Measurements from ENCODE around the gene DTWD2. TPM values are rescaled to one million over a fixed set of nuclear protein-coding genes. Genes with fewer than 3 reads are reported as not detected.

DTWD2 gene, protein sequence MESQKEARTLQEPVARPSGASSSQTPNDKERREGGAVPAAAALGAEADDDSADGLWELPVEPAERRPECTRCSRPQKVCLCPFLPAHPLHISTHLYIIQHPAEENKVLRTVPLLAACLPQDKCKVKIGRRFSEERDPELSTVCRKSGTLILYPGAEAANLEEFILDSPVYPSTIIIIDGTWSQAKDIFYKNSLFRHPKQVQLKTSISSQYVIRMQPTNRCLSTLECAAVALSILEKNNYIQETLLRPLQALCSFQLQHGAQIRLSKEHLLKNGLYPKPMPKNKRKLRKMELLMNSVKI
- 2.0 and 5.5 TPM in 2 replicates for polyA plus RNA-seq

DNA sequence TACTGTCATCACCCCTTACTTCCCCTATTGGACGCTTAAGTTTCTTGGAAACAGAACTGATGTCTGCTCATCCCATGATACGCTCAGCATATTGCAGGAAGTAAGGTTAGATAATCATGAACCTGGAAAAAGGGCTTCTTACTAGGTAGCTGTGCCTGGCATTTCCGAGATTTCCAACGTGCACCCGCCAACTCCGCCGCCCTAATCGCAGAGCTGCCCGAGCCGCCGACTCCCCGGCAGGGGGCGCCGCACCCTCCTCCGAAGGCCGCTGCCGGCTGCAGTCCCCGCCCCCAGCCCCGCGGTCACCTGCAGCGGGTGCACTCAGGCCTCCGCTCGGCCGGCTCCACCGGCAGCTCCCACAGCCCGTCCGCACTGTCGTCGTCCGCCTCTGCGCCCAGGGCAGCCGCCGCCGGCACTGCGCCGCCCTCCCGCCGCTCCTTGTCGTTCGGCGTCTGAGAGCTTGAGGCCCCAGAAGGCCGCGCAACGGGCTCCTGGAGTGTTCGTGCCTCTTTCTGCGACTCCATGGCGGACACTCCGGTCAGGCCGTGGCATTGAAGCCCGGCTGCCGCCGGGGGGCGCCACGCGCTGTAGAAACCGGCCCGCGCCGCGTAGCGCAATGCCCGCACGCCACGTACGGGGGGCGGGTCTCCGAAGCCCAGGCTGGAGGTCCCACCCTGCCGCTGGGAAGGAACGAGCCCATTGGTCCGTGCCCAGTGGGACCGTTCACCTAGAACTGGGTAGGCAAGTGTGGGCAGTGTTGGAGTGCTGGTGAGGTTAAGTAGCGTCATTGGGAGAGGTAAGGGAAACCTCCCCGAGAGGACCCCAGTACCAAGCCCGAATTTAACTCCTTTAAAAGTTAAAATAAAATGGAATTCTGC is at the start of gene DTWD2:
Gene DTWD2 (minus strand): TSS at position 560 of the 878 bp plus-strand sequence. CDS start 36 bp downstream, at position 524.

Other genes starting within 250 kb of the DTWD2 start
- 60.1 and 63.6 TPM in 2 replicates for gene DMXL1, start 82.5 kb upstream of the DTWD2 start, polyA plus RNA-seq

All from Purkinje cell (primary cell).